ENCODE data around the gene LRRC2.

The LRRC2 gene

DNA sequence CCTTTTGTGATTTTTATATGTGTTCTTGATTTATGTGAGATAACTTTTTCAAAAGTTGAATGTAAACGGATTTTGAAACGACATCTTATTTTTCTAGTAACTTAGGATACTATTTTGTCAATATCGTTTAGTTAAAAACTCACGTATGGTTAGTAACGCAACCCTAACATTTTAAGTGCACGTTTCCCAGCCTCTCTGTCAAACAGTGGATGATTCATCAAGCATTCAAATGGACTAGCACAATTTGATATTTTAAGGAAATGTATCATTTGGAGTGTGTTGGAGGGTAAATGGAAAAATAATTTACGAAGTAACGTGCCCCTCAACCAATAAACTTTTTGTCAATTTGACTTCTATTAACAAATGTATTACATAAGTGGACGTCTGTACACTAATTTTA lies 45.0 kb downstream of the LRRC2 start:
- TF ChIP-seq, protein P1, sequence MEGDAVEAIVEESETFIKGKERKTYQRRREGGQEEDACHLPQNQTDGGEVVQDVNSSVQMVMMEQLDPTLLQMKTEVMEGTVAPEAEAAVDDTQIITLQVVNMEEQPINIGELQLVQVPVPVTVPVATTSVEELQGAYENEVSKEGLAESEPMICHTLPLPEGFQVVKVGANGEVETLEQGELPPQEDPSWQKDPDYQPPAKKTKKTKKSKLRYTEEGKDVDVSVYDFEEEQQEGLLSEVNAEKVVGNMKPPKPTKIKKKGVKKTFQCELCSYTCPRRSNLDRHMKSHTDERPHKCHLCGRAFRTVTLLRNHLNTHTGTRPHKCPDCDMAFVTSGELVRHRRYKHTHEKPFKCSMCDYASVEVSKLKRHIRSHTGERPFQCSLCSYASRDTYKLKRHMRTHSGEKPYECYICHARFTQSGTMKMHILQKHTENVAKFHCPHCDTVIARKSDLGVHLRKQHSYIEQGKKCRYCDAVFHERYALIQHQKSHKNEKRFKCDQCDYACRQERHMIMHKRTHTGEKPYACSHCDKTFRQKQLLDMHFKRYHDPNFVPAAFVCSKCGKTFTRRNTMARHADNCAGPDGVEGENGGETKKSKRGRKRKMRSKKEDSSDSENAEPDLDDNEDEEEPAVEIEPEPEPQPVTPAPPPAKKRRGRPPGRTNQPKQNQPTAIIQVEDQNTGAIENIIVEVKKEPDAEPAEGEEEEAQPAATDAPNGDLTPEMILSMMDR (conservative IDR thresholded peaks at IDR 0.05; ENCODE audit: control insufficient read depth, insufficient read depth, low read depth, low read length) = no peak
- no peak for DNase-seq (ENCODE audit: low read depth)
- H3K4me3 ChIP-seq (ENCODE audit: control insufficient read depth, low read depth, low read length) = no peak overlapping the region

DNA sequence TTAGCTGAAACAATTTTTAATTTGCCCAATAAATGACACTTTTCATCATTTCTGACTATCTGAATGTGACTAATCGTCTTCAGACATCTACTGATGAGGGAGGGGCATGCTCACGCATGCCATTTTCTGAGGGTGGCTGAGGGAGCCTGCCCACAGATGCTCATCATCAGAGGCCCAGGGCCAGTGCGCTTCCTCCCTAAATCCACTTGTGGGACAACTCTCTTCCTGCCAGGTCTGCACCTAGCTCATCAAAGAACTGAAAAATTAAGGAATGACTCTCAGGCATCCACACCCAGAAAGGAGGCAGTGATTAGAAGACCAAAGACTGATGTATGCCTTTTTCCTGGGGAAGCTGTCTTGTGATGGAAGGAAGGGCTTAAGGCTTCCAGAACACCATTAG lies 45.6 kb downstream of the LRRC2 start:
- DNase-seq (ENCODE audit: low read depth) = no peak
- TF ChIP-seq, protein P1 (conservative IDR thresholded peaks at IDR 0.05; ENCODE audit: control insufficient read depth, insufficient read depth, low read depth, low read length) = no peak
- no peak overlapping the region for H3K4me3 ChIP-seq (ENCODE audit: control insufficient read depth, low read depth, low read length)

DNA sequence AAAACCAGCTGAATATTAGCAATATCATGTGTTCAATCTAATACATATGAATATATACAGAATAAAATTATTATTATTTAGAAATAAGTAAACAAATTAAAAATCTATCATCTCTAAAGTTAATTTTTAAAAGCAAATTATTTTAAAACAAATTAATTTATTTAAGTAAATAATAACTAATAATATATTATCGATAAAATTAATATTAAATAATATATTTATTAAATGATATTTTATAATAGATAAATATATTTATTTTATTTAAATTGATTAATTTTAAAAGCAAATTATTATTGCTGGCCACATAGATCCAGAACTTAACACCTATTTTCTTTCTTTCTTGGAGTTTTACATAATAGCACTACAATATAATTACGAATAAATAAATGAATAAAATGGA lies 46.1 kb downstream of the LRRC2 start:
- DNase-seq (ENCODE audit: low read depth) = no peak
- TF ChIP-seq, protein P1 (conservative IDR thresholded peaks at IDR 0.05; ENCODE audit: control insufficient read depth, insufficient read depth, low read depth, low read length) = no peak
- H3K4me3 ChIP-seq (ENCODE audit: control insufficient read depth, low read depth, low read length) = no peak overlapping the region

DNA sequence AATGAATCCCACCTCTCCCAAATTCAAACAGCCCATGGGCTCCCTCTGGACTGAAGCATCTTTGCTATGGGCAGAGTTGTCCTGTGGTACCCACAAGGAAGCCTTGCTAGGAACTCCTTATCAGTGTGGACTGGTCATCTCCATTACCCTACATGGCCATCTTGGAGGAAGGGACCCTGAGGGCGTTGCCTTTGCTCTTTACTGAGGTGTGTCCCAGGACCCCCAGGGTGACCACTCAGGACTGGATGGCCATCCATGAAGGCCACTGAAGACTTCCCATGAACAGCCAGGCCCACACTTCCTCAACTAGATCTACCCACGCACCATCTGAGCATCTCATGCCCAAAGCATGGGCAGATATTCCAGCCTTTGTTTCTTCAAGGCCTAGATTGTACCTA lies 48.3 kb downstream of the LRRC2 start:
- TF ChIP-seq, protein P1 (conservative IDR thresholded peaks at IDR 0.05; ENCODE audit: control insufficient read depth, insufficient read depth, low read depth, low read length) = no peak

DNA sequence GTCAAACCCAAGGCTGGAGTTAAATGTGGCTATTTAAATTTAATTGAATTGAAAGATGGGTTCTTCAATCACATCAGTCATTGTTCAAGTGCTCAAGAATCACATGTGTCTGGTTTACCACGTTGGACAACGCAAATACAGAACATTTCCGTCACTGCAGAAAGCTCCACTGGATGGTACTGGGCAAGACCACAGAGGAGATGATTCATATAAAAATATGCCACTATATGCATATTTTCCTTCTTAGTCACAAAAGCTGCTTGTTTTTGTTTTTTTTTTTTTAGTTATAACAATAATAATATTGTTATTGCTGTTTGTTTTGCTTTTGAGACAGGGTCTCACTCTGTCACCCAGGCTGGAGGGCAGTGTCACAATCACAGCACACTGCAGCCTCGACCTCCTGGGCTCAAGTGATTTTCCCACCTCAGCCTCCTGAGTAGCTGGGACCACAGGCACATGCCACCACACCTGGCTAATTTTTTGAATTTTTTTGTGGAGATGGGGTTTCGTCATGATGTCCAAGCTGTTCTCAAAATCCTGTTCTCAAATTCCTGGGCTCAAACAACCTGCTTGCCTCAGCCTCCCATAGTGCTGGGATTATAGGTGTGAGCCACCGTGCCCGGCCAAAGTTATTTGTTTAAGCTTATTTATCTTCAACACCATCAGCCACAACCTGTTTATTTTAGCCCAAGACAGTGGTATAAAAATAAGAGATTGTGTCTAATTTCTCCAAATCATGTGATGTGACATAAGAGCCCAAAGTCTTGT lies 48.9 kb downstream of the LRRC2 start:
- no peak overlapping the region for H3K4me3 ChIP-seq (ENCODE audit: control insufficient read depth, low read depth, low read length)
- peak; percentile 66 for DNase-seq (ENCODE audit: low read depth)
- TF ChIP-seq, protein P1 (conservative IDR thresholded peaks at IDR 0.05; ENCODE audit: control insufficient read depth, insufficient read depth, low read depth, low read length) = no peak

More for the DNA sequence above, 48.3 kb downstream of the LRRC2 start:
- no peak overlapping the region for H3K4me3 ChIP-seq (ENCODE audit: control insufficient read depth, low read depth, low read length)
- no peak for DNase-seq (ENCODE audit: low read depth)

DNA sequence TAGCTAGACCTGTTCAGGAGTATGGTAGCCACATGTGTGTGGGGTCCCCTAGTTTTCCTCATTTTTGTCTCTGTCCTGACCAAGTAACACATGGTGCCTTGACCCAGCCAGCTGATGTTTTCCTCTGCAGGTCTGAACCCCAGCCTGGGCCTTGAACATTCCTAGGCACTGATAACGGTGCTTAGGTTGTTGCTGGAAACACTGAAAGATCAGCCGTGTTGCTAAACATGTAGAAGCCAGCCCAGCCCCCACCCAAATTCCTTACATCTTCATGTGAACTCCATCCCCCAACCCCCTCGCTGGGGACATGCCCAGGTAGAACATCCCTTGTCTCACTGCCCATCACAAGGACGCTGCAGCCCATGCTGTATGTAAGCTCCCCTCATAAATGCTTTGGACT lies 49.6 kb downstream of the LRRC2 start:
- TF ChIP-seq, protein P1 (conservative IDR thresholded peaks at IDR 0.05; ENCODE audit: control insufficient read depth, insufficient read depth, low read depth, low read length) = no peak
- DNase-seq (ENCODE audit: low read depth) = no peak
- H3K4me3 ChIP-seq (ENCODE audit: control insufficient read depth, low read depth, low read length) = no peak overlapping the region

All from fibroblast of mammary gland (primary cell).